H1 (cell line): ENCODE results near the gene P4HA3. TPM values are rescaled to one million over a fixed set of nuclear protein-coding genes. Genes with fewer than 3 reads are reported as not detected.

ENCODE experiments used
- CTCF ChIA-PET: fragments of 300-600 bp; sonication (Branson Sonifier 250); formaldehyde crosslinking; loops from one replicate; lab custom pipeline; 2021; ENCODE audit not compliant: partially characterized antibody; lab: Charles Lee
- POLR2A ChIA-PET: fragments of 300-600 bp; sonication (Branson Sonifier 250); formaldehyde crosslinking; loops from one replicate; lab custom pipeline; 2021; ENCODE audit warnings: inconsistent platforms; ENCODE audit not compliant: partially characterized antibody; lab: Charles Lee
- DNase-seq, 2 experiments: peaks; one replicate each; pipeline versions ENCODE4 v3.0.0 to v3.0.0-alpha.2; 2010 to 2022; ENCODE audit warnings: low spot score in 2 of 2, low read depth in 1 of 2, mixed read lengths in 1 of 2
- FAIRE-seq: peaks from 2 replicates; lab custom pipeline; 2011; peaks lifted over from hg19 to GRCh38; lab: Jason Lieb, UNC
- H2AFZ ChIP-seq: 2 replicates; pipeline ENCODE4 v1.8.1; 2012; ENCODE audit warnings: low read length, inconsistent platforms
- H2AK5ac ChIP-seq: 2 replicates; pipeline ENCODE4 v1.6.1; 2013; ENCODE audit warnings: low read depth, low read length
- H2BK120ac ChIP-seq: replicated peaks from 2 replicates; pipeline ENCODE3; 2013; ENCODE audit warnings: low read depth, low read length, inconsistent platforms
- H2BK12ac ChIP-seq: 2 replicates; pipeline ENCODE4 v1.6.1; 2013; ENCODE audit warnings: low read depth, low read length
- H2BK15ac ChIP-seq: 2 replicates; pipeline ENCODE4 v1.6.1; 2013; ENCODE audit warnings: low read length
- H2BK20ac ChIP-seq: 2 replicates; pipeline ENCODE4 v1.6.1; 2013; ENCODE audit warnings: low read length
- H2BK5ac ChIP-seq: 2 replicates; pipeline ENCODE4 v1.6.1; 2013; ENCODE audit warnings: low read depth, low read length
- H3K14ac ChIP-seq: 2 replicates; pipeline ENCODE4 v1.6.1; 2013; ENCODE audit warnings: inconsistent platforms; ENCODE audit not compliant: insufficient read length
- H3K18ac ChIP-seq: 2 replicates; pipeline ENCODE4 v1.6.1; 2013; ENCODE audit warnings: low read length; ENCODE audit errors: extremely low read depth
- H3K23ac ChIP-seq: 2 replicates; pipeline ENCODE4 v1.6.1; 2013; ENCODE audit warnings: inconsistent platforms; ENCODE audit not compliant: insufficient read length
- H3K23me2 ChIP-seq: 2 replicates; pipeline ENCODE4 v1.6.1; 2013; ENCODE audit warnings: low read depth, low read length
- H3K27ac ChIP-seq: 2 replicates; pipeline ENCODE4 v1.6.1; 2011; ENCODE audit warnings: low read depth, low read length, inconsistent platforms
- H3K27me3 ChIP-seq, 4 experiments: replicated peaks in 1 of 4; 1 replicate in 1 of 4; 2 replicates in 3 of 4; pipeline versions ENCODE4 v1.6.1 to v1.8.1; 2011 to 2013; ENCODE audit warnings: low read length in 3 of 4, mild to moderate bottlenecking in 3 of 4, inconsistent platforms in 2 of 4, mixed read lengths in 2 of 4, moderate library complexity in 1 of 4; ENCODE audit not compliant: control insufficient read depth in 3 of 4, insufficient read depth in 3 of 4; ENCODE audit errors: extremely low read depth in 1 of 4
- H3K36me3 ChIP-seq, 4 experiments: 2 replicates each; pipeline versions ENCODE4 v1.6.1 to v1.8.1; 2011 to 2013; ENCODE audit warnings: mild to moderate bottlenecking in 4 of 4, low read length in 3 of 4, moderate library complexity in 2 of 4, control low read depth in 1 of 4, inconsistent platforms in 1 of 4; ENCODE audit not compliant: insufficient read depth in 4 of 4, control insufficient read depth in 2 of 4
- H3K4ac ChIP-seq: replicated peaks from 2 replicates; pipeline ENCODE3; 2013; ENCODE audit warnings: low read length, low read depth, mixed read lengths, inconsistent platforms; ENCODE audit not compliant: insufficient read length
- H3K4me1 ChIP-seq, 4 experiments: replicated peaks in 1 of 4; 1 replicate in 1 of 4; 2 replicates in 3 of 4; pipeline versions ENCODE4 v1.6.1 to v1.8.1; 2011 to 2013; ENCODE audit warnings: low read length in 3 of 4, inconsistent platforms in 2 of 4, mixed read lengths in 1 of 4; ENCODE audit not compliant: insufficient read depth in 4 of 4, control insufficient read depth in 3 of 4
- H3K4me2 ChIP-seq, 2 experiments: 2 replicates each; pipeline versions ENCODE4 v1.6.1 to v1.8.1; 2011 to 2013; ENCODE audit warnings: low read depth in 2 of 2, low read length in 2 of 2, control low read depth in 1 of 2, inconsistent platforms in 1 of 2, mild to moderate bottlenecking in 1 of 2; ENCODE audit not compliant: insufficient read depth in 1 of 2
- H3K4me3 ChIP-seq, 4 experiments: fragments of 200-600, 300-600 bp in 1 of 4; sonication (generic), shearing (Covaris generic), sonication (Bioruptor Twin) in 1 of 4; 2 replicates each; pipeline versions ENCODE4 v1.5.1 to v1.8.1; 2011 to 2016; ENCODE audit warnings: low read length in 4 of 4, low read depth in 3 of 4, control low read depth in 2 of 4, inconsistent platforms in 2 of 4, mild to moderate bottlenecking in 2 of 4, mixed read lengths in 1 of 4, moderate library complexity in 1 of 4; ENCODE audit not compliant: insufficient read depth in 2 of 4; ENCODE audit errors: extremely low read depth in 1 of 4
- H3K56ac ChIP-seq: replicated peaks from 2 replicates; pipeline ENCODE3; 2013; ENCODE audit warnings: low read depth, mild to moderate bottlenecking, mixed read lengths, low read length, inconsistent platforms; ENCODE audit not compliant: insufficient read length
- H3K79me1 ChIP-seq: 2 replicates; pipeline ENCODE4 v1.6.1; 2013; ENCODE audit warnings: low read depth, low read length, control low read depth
- H3K79me2 ChIP-seq, 2 experiments: 2 replicates each; pipeline versions ENCODE4 v1.6.1 to v1.8.1; 2012 to 2013; ENCODE audit warnings: low read length in 2 of 2, mild to moderate bottlenecking in 2 of 2, inconsistent platforms in 1 of 2; ENCODE audit not compliant: insufficient read depth in 2 of 2, control insufficient read depth in 1 of 2
- H3K9ac ChIP-seq, 4 experiments: replicated peaks in 1 of 4; 1 replicate in 1 of 4; 2 replicates in 3 of 4; pipeline versions ENCODE4 v1.6.1 to v1.8.1; 2011 to 2013; ENCODE audit warnings: low read depth in 3 of 4, low read length in 3 of 4, control low read depth in 2 of 4, mild to moderate bottlenecking in 2 of 4, moderate library complexity in 2 of 4, inconsistent platforms in 1 of 4; ENCODE audit errors: extremely low read depth in 1 of 4
- H3K9me3 ChIP-seq, 2 experiments: 2 replicates each; pipeline versions ENCODE4 v1.6.1 to v1.8.1; 2012 to 2013; ENCODE audit warnings: mild to moderate bottlenecking in 2 of 2, moderate library complexity in 2 of 2, control low read depth in 1 of 2, inconsistent platforms in 1 of 2, low read depth in 1 of 2, low read length in 1 of 2, mixed read lengths in 1 of 2; ENCODE audit not compliant: insufficient read depth in 2 of 2
- H4K20me1 ChIP-seq, 2 experiments: replicated peaks in 1 of 2; 2 replicates each; pipeline versions ENCODE3 to v1.8.1; 2011 to 2013; ENCODE audit warnings: inconsistent platforms in 2 of 2, low read length in 2 of 2, mild to moderate bottlenecking in 1 of 2; ENCODE audit not compliant: insufficient read depth in 2 of 2, control insufficient read depth in 1 of 2
- H4K5ac ChIP-seq: 2 replicates; pipeline ENCODE4 v1.6.1; 2013; ENCODE audit warnings: low read length, low read depth, mixed read lengths, inconsistent platforms; ENCODE audit not compliant: insufficient read length
- H4K8ac ChIP-seq: 2 replicates; pipeline ENCODE4 v1.8.0; 2013; ENCODE audit warnings: mild to moderate bottlenecking, moderate library complexity, low read length, inconsistent platforms; ENCODE audit not compliant: insufficient read depth; ENCODE audit errors: extremely low read depth
- H4K91ac ChIP-seq: replicated peaks from 2 replicates; pipeline ENCODE3; 2013; ENCODE audit warnings: low read length, mixed read lengths, inconsistent platforms; ENCODE audit not compliant: insufficient read length
- FOSL1 ChIP-seq: IDR thresholded peaks from 2 replicates; pipeline ENCODE4 v1.6.1; 2011; ENCODE audit warnings: mild to moderate bottlenecking, low read depth, low read length, moderate library complexity; ENCODE audit not compliant: insufficient read depth
- KDM4A ChIP-seq: IDR thresholded peaks from one replicate; pipeline ENCODE4 v1.7.1; 2012; ENCODE audit warnings: low read depth, mild to moderate bottlenecking, moderate library complexity, low read length, inconsistent platforms; ENCODE audit not compliant: severe bottlenecking
- POLR2AphosphoS5 ChIP-seq: IDR thresholded peaks from 2 replicates; pipeline ENCODE4 v1.6.1; 2011; ENCODE audit warnings: low read depth, low read length
- POU5F1 ChIP-seq: IDR thresholded peaks from 2 replicates; pipeline ENCODE4 v1.6.1; 2011; ENCODE audit warnings: low read depth, mild to moderate bottlenecking, low read length, moderate library complexity
- SRF ChIP-seq: IDR thresholded peaks from 2 replicates; pipeline ENCODE4 v1.6.1; 2011; ENCODE audit warnings: mild to moderate bottlenecking, low read depth, low read length, moderate library complexity
- WGBS, 2 experiments: shearing (Covaris generic) in 1 of 2; methylation state at CpG; one replicate each; pipeline versions ENCODE4 v1.1.6 to v1.1.7; 2013 to 2015; ENCODE audit warnings: low lambda C conversion rate in 2 of 2, mixed read lengths in 2 of 2, inconsistent platforms in 1 of 2, low coverage in 1 of 2, missing lambda C conversion rate in 1 of 2; ENCODE audit not compliant: insufficient replicate concordance in 2 of 2, insufficient coverage in 1 of 2, insufficient read length in 1 of 2; ENCODE audit errors: extremely low coverage in 1 of 2, missing lambda C conversion rate in 1 of 2; 5-methylcytosine and 5-hydroxymethylcytosine counted together
- polyA plus RNA-seq, 7 experiments: library from polyadenylated mRNA; depleted of rRNA in 3 of 7; stranded (reverse) in 5 of 7; unstranded in 2 of 7; fragments of >200 nt in 5 of 7; fragments of 200-250 nt in 2 of 7; gene quantifications; 1 replicate in 5 of 7; 2 replicates in 1 of 7; 4 replicates in 1 of 7; pipeline versions ENCODE4 v1.2.1 to v1.2.3, GENCODE V29; 2011 to 2013; ENCODE audit warnings: missing spikeins in 2 of 7, mixed read lengths in 2 of 7
- total RNA-seq: library from RNA; stranded (reverse); fragmentation: NEBNext Ultra II Directional; extraction: Animal tissue kit (Norgen Biotek cat#: 25700); gene quantifications from 2 replicates; pipeline ENCODE4 v1.2.1, GENCODE V29; 2021
- TF ChIP-seq, protein P1 (sequence below): IDR thresholded peaks from 2 replicates; pipeline ENCODE4 v1.6.1; 2012; ENCODE audit warnings: inconsistent platforms

P4HA3 gene
- total and polyA plus RNA-seq, 2 of the 8 experiments (the other 6 are each of a cell fraction or from before 2014, with no cell fraction given): 0.06 TPM; not detected in 1

GRCh38 chr11:74325649-74326645 lies 14.5 kb upstream of the P4HA3 start:
- Histone ChIP-seq H3K27ac (no peak overlapping the region), H2BK12ac (no peak overlapping the region), H3K23ac (no peak overlapping the region), H4K8ac (no peak overlapping the region), H2AFZ (peak overlapping the region; percentile 42; the same call in 1 of the 2 replicates), H3K56ac (no peak overlapping the region), H3K9me3 (peaks cover 0 to 7% of the 10 kb centered on the region in 2 experiments; a peak in 1 of 4 replicates), H4K5ac (no peak overlapping the region), H2BK120ac (no peak overlapping the region), H3K27me3 (no peaks in the 10 kb centered on the region), H3K36me3 (no peaks in the 10 kb centered on the region; a peak in 1 of 8 replicates), H3K4me2 (no peak overlapping the region), H4K20me1 (no peaks in the 10 kb centered on the region), H3K23me2 (no peaks in the 10 kb centered on the region), H2AK5ac (no peak overlapping the region), H2BK20ac (no peak overlapping the region), H3K79me1 (no peaks in the 10 kb centered on the region), H3K9ac (peak overlapping the region in 1 of 4 experiments; percentile 43; a peak in 1 of 7 replicates), H4K91ac (no peak overlapping the region), H3K18ac (no peak overlapping the region), H2BK5ac (no peak overlapping the region), H3K14ac (no peak overlapping the region), H3K4me1 (no peaks in the 10 kb centered on the region), H2BK15ac (no peak overlapping the region), H3K4me3 (no peak overlapping the region), H3K79me2 (no peaks in the 10 kb centered on the region), H3K4ac (no peak overlapping the region)
- DNase-seq: no peak
- TF ChIP-seq, protein P1, sequence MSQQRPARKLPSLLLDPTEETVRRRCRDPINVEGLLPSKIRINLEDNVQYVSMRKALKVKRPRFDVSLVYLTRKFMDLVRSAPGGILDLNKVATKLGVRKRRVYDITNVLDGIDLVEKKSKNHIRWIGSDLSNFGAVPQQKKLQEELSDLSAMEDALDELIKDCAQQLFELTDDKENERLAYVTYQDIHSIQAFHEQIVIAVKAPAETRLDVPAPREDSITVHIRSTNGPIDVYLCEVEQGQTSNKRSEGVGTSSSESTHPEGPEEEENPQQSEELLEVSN: no peak
- no peak for TF ChIP-seq SRF
- TF ChIP-seq POU5F1: no peak
- no peak for TF ChIP-seq POLR2AphosphoS5
- TF ChIP-seq FOSL1: no peak
- no peak for TF ChIP-seq KDM4A
- FAIRE-seq: no peak
- 86% methylated on average over 7 of the region's 7 CpGs; no CpG with 5 or more reads in 1 of the 2 experiments for WGBS, 2 experiments
- ChIA-PET POLR2A (interaction anchor here (0.6 kb wide), 1 partner anchor 94 kb away, joined by 4 read pairs; no protein-coding TSS in a partner anchor), CTCF (interaction anchor here (0.8 to 1.8 kb wide), 6 partner anchors 13 to 124 kb away, joined by 3 to 9 read pairs (median 4); no protein-coding TSS in a partner anchor)
